GM12891 (cell line): ENCODE data around the gene SH3TC1.

Source experiments
- DNase-seq: peaks from one replicate; pipeline ENCODE4 v3.0.0; 2011; ENCODE audit warnings: low spot score; ENCODE audit not compliant: insufficient read length
- FAIRE-seq: peaks from 2 replicates; lab custom pipeline; 2011; peaks lifted over from hg19 to GRCh38; lab: Jason Lieb, UNC
- PAX5 ChIP-seq: IDR thresholded peaks from 2 replicates; pipeline ENCODE4 v1.6.1; 2011; ENCODE audit warnings: low read length, moderate library complexity, mild to moderate bottlenecking; ENCODE audit not compliant: insufficient read depth, severe bottlenecking
- POLR2A ChIP-seq: IDR thresholded peaks from 2 replicates; pipeline ENCODE4 v1.6.1; 2011; ENCODE audit warnings: low read depth, low read length, control low read depth
- POLR2AphosphoS5 ChIP-seq: IDR thresholded peaks from 2 replicates; pipeline ENCODE4 v1.6.1; 2011; ENCODE audit warnings: low read depth, low read length, control low read depth
- POU2F2 ChIP-seq: IDR thresholded peaks from 2 replicates; pipeline ENCODE4 v1.6.1; 2011; ENCODE audit warnings: low read depth, mild to moderate bottlenecking, control low read depth, low read length, moderate library complexity
- SPI1 ChIP-seq: IDR thresholded peaks from 2 replicates; pipeline ENCODE4 v1.6.1; 2011; ENCODE audit warnings: low read depth, low read length, control low read depth
- TAF1 ChIP-seq: IDR thresholded peaks from 2 replicates; pipeline ENCODE4 v1.6.1; 2011; ENCODE audit warnings: low read depth, low read length, control low read depth

The SH3TC1 gene

DNA sequence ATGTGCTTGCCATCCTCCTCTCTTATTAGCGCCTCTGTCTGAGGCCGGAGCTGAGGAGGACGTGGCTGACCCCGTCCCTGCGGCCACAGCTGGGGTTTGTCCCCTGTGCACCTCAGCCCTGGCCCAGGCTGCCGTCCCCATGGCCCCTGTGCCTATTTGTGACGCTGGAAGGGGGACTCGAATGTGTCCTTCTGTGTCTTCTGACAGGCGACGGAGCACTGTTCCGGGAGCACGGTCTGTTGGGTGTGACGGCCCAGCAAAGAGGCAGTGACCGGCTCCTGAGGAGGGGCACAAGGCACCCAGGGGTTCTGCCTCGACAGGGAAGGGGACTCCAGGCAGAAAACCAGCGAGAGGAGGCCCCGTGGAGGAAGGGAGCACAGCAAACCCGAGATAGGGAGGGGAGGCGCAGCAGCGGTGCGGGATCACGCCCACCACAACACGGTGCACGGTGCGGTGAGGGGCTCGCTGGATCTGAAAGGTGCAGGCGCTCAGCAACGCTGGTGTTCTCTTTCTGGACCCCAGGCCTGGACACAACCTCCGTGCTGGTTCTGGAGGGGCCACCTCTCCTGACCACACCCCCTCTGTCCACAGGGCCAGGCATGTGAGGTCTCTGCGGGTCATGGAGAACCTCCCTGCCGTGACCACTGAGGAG, 5.6 kb downstream of the SH3TC1 start:
- DNase-seq (no peak), FAIRE-seq (no peak)
- no peak for TF ChIP-seq POLR2A
- TF ChIP-seq TAF1 = no peak
- TF ChIP-seq SPI1 = no peak
- TF ChIP-seq POLR2AphosphoS5 = no peak
- TF ChIP-seq PAX5 = no peak
- no peak for TF ChIP-seq POU2F2

GRCh38 chr4:8205241-8205707, 6.2 kb downstream of the SH3TC1 start:
- no peak for FAIRE-seq
- TF ChIP-seq TAF1 (no peak), SPI1 (no peak), PAX5 (no peak), POLR2A (no peak), POU2F2 (no peak), POLR2AphosphoS5 (no peak)
- DNase-seq = no peak

DNA sequence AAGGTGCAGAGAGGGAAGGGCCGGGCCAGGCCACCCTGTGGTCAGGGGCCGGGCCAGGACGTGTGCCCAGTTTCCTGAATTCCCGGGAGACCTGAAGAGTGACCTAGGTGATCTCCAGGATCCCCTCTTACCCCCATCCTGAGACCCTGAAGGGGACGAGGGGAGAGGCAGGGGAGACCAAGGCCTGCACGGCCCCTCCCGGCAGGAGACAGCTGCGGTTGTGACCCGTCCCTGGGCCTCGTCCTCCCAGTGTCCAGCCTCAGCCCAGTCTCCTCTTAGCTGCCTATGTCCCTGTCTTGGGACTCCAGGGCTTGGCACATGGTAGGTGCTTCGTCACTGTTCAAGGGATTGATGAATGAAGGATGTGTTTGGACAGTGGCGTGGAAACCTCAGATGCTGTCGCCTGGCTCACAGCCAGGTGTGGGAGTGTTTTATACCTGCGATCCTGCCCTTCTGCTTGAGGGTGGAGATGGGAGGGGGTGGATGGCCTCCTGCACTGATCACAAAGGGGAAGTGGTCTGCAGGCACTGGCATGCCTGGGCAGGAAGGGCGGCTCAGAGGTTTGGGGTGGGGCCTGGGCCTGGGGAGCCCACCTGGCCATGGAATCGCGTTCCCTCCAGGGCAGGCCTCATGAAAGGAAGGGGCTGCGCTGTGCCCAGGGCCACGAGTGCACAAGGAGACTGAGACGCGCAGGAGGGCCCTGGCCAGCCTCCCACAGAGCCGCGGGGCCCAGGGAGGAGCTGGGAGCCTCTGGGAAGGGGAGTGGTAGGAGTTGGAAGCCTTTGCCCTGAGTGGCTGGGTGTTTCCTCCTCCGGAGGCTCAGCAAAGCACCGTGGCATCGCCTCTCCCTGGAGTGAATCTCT, 6.9 kb downstream of the SH3TC1 start:
- FAIRE-seq = peak; percentile 28
- TF ChIP-seq POLR2AphosphoS5 = no peak
- peak; percentile 82 for TF ChIP-seq SPI1
- DNase-seq = no peak

DNA sequence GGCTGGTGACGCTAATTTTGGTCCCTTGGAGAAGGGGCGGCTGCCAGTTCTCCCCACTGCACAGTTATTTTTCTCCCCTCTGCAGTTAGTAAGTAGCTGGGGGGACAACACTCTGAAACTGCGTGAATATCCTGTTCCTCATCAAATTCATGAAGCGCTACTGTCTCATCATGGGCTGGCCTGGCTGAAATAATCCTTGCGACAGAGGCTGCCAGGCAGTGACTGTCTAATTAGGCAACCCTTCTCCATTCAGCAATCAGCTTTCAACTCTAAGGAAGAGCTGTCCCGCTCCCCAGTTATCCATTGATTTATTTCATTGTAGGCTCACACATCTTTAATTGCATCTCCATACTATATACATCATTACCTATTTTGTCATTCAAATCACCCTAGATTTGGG, 8.2 kb downstream of the SH3TC1 start:
- no peak for FAIRE-seq
- DNase-seq = no peak
- TF ChIP-seq POLR2AphosphoS5 (no peak), PAX5 (no peak), POLR2A (no peak), TAF1 (no peak), SPI1 (no peak), POU2F2 (no peak)

DNA sequence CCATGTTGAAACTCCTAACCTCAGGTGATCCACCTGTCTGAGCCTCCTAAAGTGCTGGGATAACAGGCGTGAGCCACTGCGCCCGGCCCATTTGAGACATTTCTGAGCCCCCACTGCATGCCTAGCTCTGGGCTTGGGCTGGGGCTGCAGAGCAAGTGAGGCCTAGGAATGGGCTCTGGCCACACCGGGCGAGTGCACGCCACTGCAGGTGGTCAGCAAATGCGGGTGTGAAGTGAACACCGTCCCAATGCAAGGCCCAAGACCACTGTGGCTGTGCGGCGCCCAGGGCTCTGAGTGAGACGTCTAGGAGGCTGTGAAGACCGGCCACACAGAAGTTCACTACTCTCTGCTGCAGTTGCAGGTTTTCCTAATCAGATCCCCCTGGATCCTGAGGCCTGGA, 9.5 kb downstream of the SH3TC1 start:
- TF ChIP-seq POLR2AphosphoS5 (no peak), PAX5 (no peak), POLR2A (no peak), TAF1 (no peak), POU2F2 (no peak), SPI1 (no peak)
- FAIRE-seq (no peak), DNase-seq (no peak)

DNA sequence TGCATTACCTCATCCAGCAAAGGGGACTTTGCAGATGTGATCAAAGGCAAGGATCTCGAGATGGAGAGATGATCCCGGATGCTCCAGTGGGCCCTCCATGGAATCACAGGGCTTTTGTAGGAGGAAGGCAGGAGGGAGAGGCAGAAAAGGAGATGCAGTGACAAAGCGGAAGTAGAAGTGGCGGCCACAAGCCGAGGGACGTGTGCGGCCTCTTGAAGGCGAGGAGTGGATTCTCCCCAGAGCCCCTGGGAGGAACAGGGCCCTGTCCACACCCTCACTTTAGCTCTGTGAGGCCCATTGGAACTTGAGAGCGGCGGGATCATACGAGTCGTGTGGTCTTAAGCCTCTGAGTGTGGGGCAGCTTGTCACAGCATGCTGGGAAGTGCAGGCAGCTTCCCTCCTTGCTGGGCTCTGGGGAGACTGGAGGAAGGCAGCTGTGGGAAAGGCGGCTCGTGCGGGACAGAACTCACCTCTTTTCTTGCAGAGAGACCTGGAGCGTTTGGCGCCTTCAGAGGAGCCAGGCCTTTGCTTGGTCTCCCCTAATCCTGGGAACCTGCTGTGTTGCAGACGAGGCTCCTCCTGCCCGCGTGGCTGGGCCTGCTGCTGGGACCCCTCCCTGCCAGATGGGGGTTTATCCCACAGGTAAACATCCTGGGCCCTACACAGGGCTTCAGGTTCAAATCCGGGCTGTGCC, 10.2 kb downstream of the SH3TC1 start:
- FAIRE-seq = no peak
- no peak for DNase-seq
- TF ChIP-seq TAF1 (no peak), PAX5 (no peak), POLR2A (no peak)

DNA sequence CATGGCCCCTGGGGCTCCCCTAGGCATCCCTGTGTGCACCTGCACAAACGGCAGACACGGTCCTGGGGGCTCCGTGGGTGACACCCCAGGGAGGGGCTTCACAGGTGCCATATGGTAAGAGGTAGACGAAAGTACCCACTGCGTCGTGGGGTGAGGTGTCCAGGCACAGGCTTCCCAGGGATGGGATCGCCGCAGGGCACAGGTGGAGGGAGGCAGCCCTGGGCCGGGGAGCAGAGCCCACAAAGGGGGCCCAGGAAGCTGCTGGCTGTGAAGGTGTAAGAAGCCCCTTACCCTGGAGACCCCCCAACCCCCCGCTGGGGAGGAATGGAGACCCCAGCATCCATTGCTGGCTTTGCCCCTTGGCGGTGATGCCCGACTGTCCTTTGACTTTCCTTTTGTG, 10.9 kb downstream of the SH3TC1 start:
- FAIRE-seq (no peak), DNase-seq (no peak)
- TF ChIP-seq POLR2A = 0 out of 2 replicates have a peak, but pooled peaks have one; percentile 34
- no peak for TF ChIP-seq PAX5

DNA sequence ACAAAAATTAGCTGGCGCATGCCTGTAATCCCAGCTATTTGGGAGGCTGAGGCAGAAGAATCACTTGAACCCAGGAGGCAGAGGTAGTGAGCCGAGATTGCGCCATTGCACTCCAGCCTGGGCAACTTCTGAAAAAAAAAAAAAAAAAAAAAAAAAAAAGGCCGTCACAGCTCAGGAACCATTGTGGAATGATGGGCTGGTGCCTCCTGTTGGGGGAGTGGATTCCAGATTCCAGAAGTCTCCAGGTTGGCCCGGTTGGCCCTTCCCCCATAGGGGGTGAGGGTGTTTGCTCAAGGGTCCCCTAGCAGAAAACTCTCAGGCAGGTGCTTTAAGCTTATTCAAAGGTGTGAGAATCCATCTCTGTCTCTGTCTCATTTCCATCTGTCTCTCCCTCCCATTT, 11.5 kb downstream of the SH3TC1 start:
- no peak for FAIRE-seq
- DNase-seq = no peak
- TF ChIP-seq POLR2AphosphoS5 = no peak
- no peak for TF ChIP-seq TAF1
- no peak for TF ChIP-seq POLR2A
- TF ChIP-seq PAX5 = no peak
- no peak for TF ChIP-seq SPI1

GRCh38 chr4:8211251-8211650, 12.2 kb downstream of the SH3TC1 start:
- no peak for DNase-seq
- no peak for FAIRE-seq
- TF ChIP-seq PAX5 (no peak), POU2F2 (no peak), SPI1 (no peak), POLR2AphosphoS5 (no peak), TAF1 (no peak), POLR2A (no peak)

DNA sequence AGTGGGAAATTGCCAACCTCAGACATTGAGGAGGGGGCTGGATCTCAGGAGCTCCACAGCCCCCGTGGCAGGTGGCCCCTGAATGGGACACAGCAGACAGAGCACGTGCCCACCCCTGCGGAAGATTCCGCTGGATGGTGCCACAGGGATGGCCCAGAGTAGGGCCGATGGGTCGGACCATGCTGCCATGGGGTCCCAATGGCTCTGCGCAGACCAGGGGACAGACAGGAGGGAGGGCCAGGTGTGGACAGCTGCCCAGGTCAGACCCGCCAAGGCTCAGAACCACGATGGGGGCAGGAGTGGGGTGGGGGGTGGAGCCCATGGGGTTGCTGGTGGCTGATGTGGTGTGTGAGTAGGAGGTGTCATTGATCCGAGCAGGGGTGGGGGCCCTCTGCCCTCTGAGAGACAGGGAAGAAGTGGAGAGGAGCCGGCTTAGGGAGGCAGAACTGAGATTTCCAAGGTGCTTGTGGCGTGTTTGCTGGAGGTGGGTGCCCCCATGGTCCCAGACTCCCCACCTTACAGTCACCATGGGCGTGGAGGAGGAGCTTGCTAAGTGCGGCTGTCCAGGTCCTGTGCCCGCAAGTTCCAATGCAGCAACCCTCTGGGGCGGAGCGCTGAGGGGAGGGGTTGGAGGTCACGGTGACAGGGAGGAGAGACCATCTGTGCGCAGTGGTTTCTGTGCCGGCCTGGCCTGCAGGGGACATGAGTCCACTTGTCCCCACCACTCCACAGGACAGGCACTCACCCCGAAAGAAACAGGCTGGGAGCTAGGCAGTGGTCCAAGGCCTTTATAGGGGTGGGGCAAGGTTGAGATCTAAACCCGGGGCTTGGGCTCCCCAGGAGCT, 12.9 kb downstream of the SH3TC1 start:
- TF ChIP-seq POLR2A = no peak
- 0 out of 2 replicates have a peak, but pooled peaks have one; percentile 24 for TF ChIP-seq POLR2AphosphoS5
- FAIRE-seq = no peak
- DNase-seq = no peak
